H9 (cell line): Measurements from ENCODE around the gene TPPP3. TPM values are rescaled to one million over a fixed set of nuclear protein-coding genes. Genes with fewer than 3 reads are reported as not detected.

Experiments
- DNase-seq: peaks from one replicate; pipeline ENCODE4 v3.0.0-alpha.2; 2017
- H2AFZ ChIP-seq: one replicate; pipeline ENCODE4 v1.6.1; 2013; ENCODE audit warnings: mild to moderate bottlenecking, low read length, control low read depth, moderate library complexity
- H2AK5ac ChIP-seq: 2 replicates; pipeline ENCODE4 v1.6.1; 2013; ENCODE audit warnings: low read length, control low read depth, mixed read lengths; ENCODE audit not compliant: insufficient read length
- H2BK120ac ChIP-seq: one replicate; pipeline ENCODE4 v1.6.1; 2013; ENCODE audit warnings: low read depth, mild to moderate bottlenecking, low read length, control low read depth, inconsistent platforms; ENCODE audit not compliant: poor library complexity, severe bottlenecking
- H2BK12ac ChIP-seq: 2 replicates; pipeline ENCODE4 v1.6.1; 2013; ENCODE audit warnings: low read length, control low read depth, mixed read lengths, low read depth; ENCODE audit not compliant: insufficient read length
- H2BK15ac ChIP-seq: 2 replicates; pipeline ENCODE4 v1.6.1; 2013; ENCODE audit warnings: low read depth, low read length, control low read depth
- H2BK20ac ChIP-seq: one replicate; pipeline ENCODE4 v1.6.1; 2013; ENCODE audit warnings: low read depth, mild to moderate bottlenecking, low read length, control low read depth, inconsistent platforms; ENCODE audit not compliant: poor library complexity, severe bottlenecking
- H2BK5ac ChIP-seq: 2 replicates; pipeline ENCODE4 v1.6.1; 2013; ENCODE audit warnings: low read length, control low read depth, mixed read lengths; ENCODE audit not compliant: insufficient read length
- H3K14ac ChIP-seq: 2 replicates; pipeline ENCODE4 v1.6.1; 2013; ENCODE audit warnings: low read length, control low read depth; ENCODE audit not compliant: insufficient read depth
- H3K18ac ChIP-seq: 2 replicates; pipeline ENCODE4 v1.6.1; 2013; ENCODE audit warnings: low read depth, mild to moderate bottlenecking, mixed read lengths, low read length, control low read depth; ENCODE audit not compliant: insufficient read length
- H3K23ac ChIP-seq: 2 replicates; pipeline ENCODE4 v1.6.1; 2013; ENCODE audit warnings: low read length, control low read depth, mixed read lengths, low read depth; ENCODE audit not compliant: insufficient read length
- H3K23me2 ChIP-seq: 2 replicates; pipeline ENCODE4 v1.6.1; 2013; ENCODE audit warnings: low read depth, mild to moderate bottlenecking, mixed read lengths, low read length, control low read depth; ENCODE audit not compliant: insufficient read length, poor library complexity, severe bottlenecking
- H3K27ac ChIP-seq: 2 replicates; pipeline ENCODE4 v1.5.1; 2013; ENCODE audit warnings: low read length, control low read depth, mixed read lengths, low read depth; ENCODE audit not compliant: insufficient read length
- H3K27me3 ChIP-seq: 2 replicates; pipeline ENCODE4 v1.6.1; 2013; ENCODE audit warnings: low read length, control low read depth, inconsistent platforms; ENCODE audit not compliant: insufficient read depth
- H3K4ac ChIP-seq: 2 replicates; pipeline ENCODE4 v1.6.1; 2013; ENCODE audit warnings: low read depth, mild to moderate bottlenecking, control low read depth, inconsistent platforms, low read length, moderate library complexity
- H3K4me1 ChIP-seq: 2 replicates; pipeline ENCODE4 v1.6.1; 2013; ENCODE audit warnings: low read length, control low read depth, inconsistent platforms; ENCODE audit not compliant: insufficient read depth
- H3K4me2 ChIP-seq: 2 replicates; pipeline ENCODE4 v1.6.1; 2013; ENCODE audit warnings: low read length, control low read depth, mixed read lengths; ENCODE audit not compliant: insufficient read length, insufficient read depth
- H3K56ac ChIP-seq: 2 replicates; pipeline ENCODE4 v1.6.1; 2013; ENCODE audit warnings: low read depth, mild to moderate bottlenecking, mixed read lengths, low read length, control low read depth; ENCODE audit not compliant: insufficient read length
- H3K79me1 ChIP-seq: 2 replicates; pipeline ENCODE4 v1.6.1; 2013; ENCODE audit warnings: low read depth, mild to moderate bottlenecking, moderate library complexity, low read length, control low read depth, inconsistent platforms; ENCODE audit not compliant: insufficient read depth, poor library complexity, severe bottlenecking
- H3K79me2 ChIP-seq: 2 replicates; pipeline ENCODE4 v1.6.1; 2013; ENCODE audit warnings: low read length, control low read depth, inconsistent platforms; ENCODE audit not compliant: insufficient read depth
- H3K9ac ChIP-seq: 2 replicates; pipeline ENCODE4 v1.6.1; 2013; ENCODE audit warnings: low read length, control low read depth, mixed read lengths; ENCODE audit not compliant: insufficient read length; ENCODE audit errors: extremely low read depth
- H3K9me3 ChIP-seq: one replicate; pipeline ENCODE4 v1.6.1; 2013; ENCODE audit warnings: low read depth, low read length, inconsistent platforms; ENCODE audit not compliant: control insufficient read depth
- H3T11ph ChIP-seq: one replicate; pipeline ENCODE4 v1.6.1; 2013; ENCODE audit warnings: mild to moderate bottlenecking, low read length, control low read depth, inconsistent platforms
- H4K20me1 ChIP-seq: one replicate; pipeline ENCODE4 v1.6.1; 2013; ENCODE audit not compliant: control insufficient read depth, insufficient read length, insufficient read depth
- H4K5ac ChIP-seq: 2 replicates; pipeline ENCODE4 v1.6.1; 2013; ENCODE audit warnings: low read depth, mild to moderate bottlenecking, mixed read lengths, low read length, control low read depth; ENCODE audit not compliant: insufficient read length
- H4K8ac ChIP-seq: replicated peaks from 2 replicates; pipeline ENCODE4 v1.6.1; 2013; ENCODE audit warnings: low read length, control low read depth, mixed read lengths, low read depth; ENCODE audit not compliant: insufficient read length
- H4K91ac ChIP-seq: 2 replicates; pipeline ENCODE4 v1.6.1; 2013; ENCODE audit warnings: low read depth, mild to moderate bottlenecking, moderate library complexity, mixed read lengths, low read length, control low read depth; ENCODE audit not compliant: insufficient read length
- H3K27ac Mint-ChIP-seq, 3 experiments: 2 replicates in 2 of 3; 3 replicates in 1 of 3; pipeline ENCODE4 v1.8.0; 2020 to 2021; ENCODE audit warnings: mixed read lengths in 3 of 3, mild to moderate bottlenecking in 1 of 3, moderate library complexity in 1 of 3
- H3K27me3 Mint-ChIP-seq: 2 replicates; pipeline ENCODE4 v1.8.0; 2021; ENCODE audit warnings: low read depth, mild to moderate bottlenecking, moderate library complexity, mixed read lengths
- H3K36me3 Mint-ChIP-seq, 3 experiments: 2 replicates in 2 of 3; 3 replicates in 1 of 3; pipeline ENCODE4 v1.8.0; 2020 to 2021; ENCODE audit warnings: low read depth in 3 of 3, mixed read lengths in 3 of 3; ENCODE audit not compliant: insufficient read depth in 1 of 3
- H3K4me1 Mint-ChIP-seq, 2 experiments: 2 replicates each; pipeline ENCODE4 v1.8.0; 2020; ENCODE audit warnings: mixed read lengths in 2 of 2
- H3K4me3 Mint-ChIP-seq, 2 experiments: 2 replicates in 1 of 2; 3 replicates in 1 of 2; pipeline ENCODE4 v1.8.0; 2020 to 2021; ENCODE audit warnings: mild to moderate bottlenecking in 2 of 2, mixed read lengths in 2 of 2, moderate library complexity in 1 of 2
- H3K9me3 Mint-ChIP-seq, 2 experiments: 2 replicates in 1 of 2; 3 replicates in 1 of 2; pipeline ENCODE4 v1.8.0; 2020; ENCODE audit warnings: mild to moderate bottlenecking in 2 of 2, mixed read lengths in 2 of 2, moderate library complexity in 1 of 2
- total RNA-seq: library from RNA; stranded (reverse); gene quantifications from 2 replicates; pipeline ENCODE4 v1.2.1, GENCODE V29; 2021
- TF ChIP-seq, protein P1 (sequence below): fragments of 200-600 bp; sonication (generic); conservative IDR thresholded peaks from 3 replicates; pipeline ENCODE4 v1.8.0; 2021; ENCODE audit warnings: antibody characterized with exemption, mild to moderate bottlenecking

TPPP3 gene
- total RNA-seq, 1 experiment from 2014 or later: 0.79 TPM

DNA sequence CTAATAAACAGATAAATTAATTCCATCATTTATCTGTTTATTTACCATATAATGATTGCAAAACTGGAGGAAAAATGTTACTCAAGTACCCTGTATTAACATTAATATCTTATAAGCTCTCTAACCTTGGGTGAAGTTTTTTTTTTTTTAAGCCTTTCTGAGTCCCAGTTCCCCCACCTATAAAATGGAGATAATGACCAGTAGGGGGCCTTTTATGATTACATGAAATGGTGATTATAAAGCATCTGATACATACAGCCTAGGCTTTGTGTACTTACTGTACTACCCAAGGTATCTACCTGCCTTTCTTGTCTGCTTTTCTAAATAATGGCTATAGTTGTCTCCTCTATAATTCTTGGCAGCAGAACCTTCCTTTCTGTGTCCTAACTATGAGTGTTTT lies 44.1 kb downstream of the TPPP3 start:
- no peak overlapping the region for H3K4me2 ChIP-seq
- H4K8ac ChIP-seq: no peak overlapping the region
- Mint-ChIP-seq H3K27me3 (peaks cover 13% of the 10 kb centered on the region), H3K4me1 (no peaks in the 10 kb centered on the region), H3K27ac (no peak overlapping the region), H3K9me3 (no peaks in the 10 kb centered on the region), H3K36me3 (no peaks in the 10 kb centered on the region), H3K4me3 (no peak overlapping the region)
- H3K79me2 ChIP-seq: no peaks in the 10 kb centered on the region
- H2BK120ac ChIP-seq: no peak overlapping the region
- H3T11ph ChIP-seq: no peak overlapping the region
- no peak overlapping the region for H4K91ac ChIP-seq
- no peak overlapping the region for H3K56ac ChIP-seq
- H3K23ac ChIP-seq: no peak overlapping the region
- H4K20me1 ChIP-seq: no peaks in the 10 kb centered on the region
- no peak overlapping the region for H3K9ac ChIP-seq
- H3K27ac ChIP-seq: no peak overlapping the region
- TF ChIP-seq, protein P1, sequence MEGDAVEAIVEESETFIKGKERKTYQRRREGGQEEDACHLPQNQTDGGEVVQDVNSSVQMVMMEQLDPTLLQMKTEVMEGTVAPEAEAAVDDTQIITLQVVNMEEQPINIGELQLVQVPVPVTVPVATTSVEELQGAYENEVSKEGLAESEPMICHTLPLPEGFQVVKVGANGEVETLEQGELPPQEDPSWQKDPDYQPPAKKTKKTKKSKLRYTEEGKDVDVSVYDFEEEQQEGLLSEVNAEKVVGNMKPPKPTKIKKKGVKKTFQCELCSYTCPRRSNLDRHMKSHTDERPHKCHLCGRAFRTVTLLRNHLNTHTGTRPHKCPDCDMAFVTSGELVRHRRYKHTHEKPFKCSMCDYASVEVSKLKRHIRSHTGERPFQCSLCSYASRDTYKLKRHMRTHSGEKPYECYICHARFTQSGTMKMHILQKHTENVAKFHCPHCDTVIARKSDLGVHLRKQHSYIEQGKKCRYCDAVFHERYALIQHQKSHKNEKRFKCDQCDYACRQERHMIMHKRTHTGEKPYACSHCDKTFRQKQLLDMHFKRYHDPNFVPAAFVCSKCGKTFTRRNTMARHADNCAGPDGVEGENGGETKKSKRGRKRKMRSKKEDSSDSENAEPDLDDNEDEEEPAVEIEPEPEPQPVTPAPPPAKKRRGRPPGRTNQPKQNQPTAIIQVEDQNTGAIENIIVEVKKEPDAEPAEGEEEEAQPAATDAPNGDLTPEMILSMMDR: peak; percentile 46
- no peaks in the 10 kb centered on the region for H3K79me1 ChIP-seq
- no peaks in the 10 kb centered on the region for H3K9me3 ChIP-seq
- H4K5ac ChIP-seq: no peak overlapping the region
- no peak overlapping the region for H2BK12ac ChIP-seq
- no peak overlapping the region for H2BK20ac ChIP-seq
- H3K27me3 ChIP-seq: no peaks in the 10 kb centered on the region
- H2BK15ac ChIP-seq: no peak overlapping the region
- H2BK5ac ChIP-seq: no peak overlapping the region
- H3K14ac ChIP-seq: no peak overlapping the region
- DNase-seq: no peak
- H3K4ac ChIP-seq: no peak overlapping the region
- no peak overlapping the region for H2AK5ac ChIP-seq
- no peak overlapping the region for H2AFZ ChIP-seq
- H3K18ac ChIP-seq: no peak overlapping the region
- no peaks in the 10 kb centered on the region for H3K23me2 ChIP-seq
- no peaks in the 10 kb centered on the region for H3K4me1 ChIP-seq
